Ishikawa (cell line): ENCODE measurements around the gene ZNF839.
A peak's percentile ranks its signal among the peaks of the same experiment; 100 is the strongest.

ENCODE experiments used
- CEBPB ChIP-seq: IDR thresholded peaks from 2 replicates; pipeline ENCODE4 v1.6.1; 2012
- CREB1 ChIP-seq: IDR thresholded peaks from 2 replicates; pipeline ENCODE4 v1.6.1; 2012; ENCODE audit warnings: low read depth
- EGR1 ChIP-seq: IDR thresholded peaks from 2 replicates; pipeline ENCODE4 v1.6.1; 2012
- EP300 ChIP-seq: IDR thresholded peaks from 2 replicates; pipeline ENCODE4 v1.6.1; 2012; ENCODE audit warnings: borderline replicate concordance
- FOXM1 ChIP-seq: IDR thresholded peaks from 2 replicates; pipeline ENCODE4 v1.6.1; 2012; ENCODE audit warnings: low read depth, borderline replicate concordance
- MAX ChIP-seq: IDR thresholded peaks from 2 replicates; pipeline ENCODE4 v1.6.1; 2012
- NFIC ChIP-seq: IDR thresholded peaks from 2 replicates; pipeline ENCODE4 v1.6.1; 2012
- RAD21 ChIP-seq: IDR thresholded peaks from 2 replicates; pipeline ENCODE4 v1.6.1; 2012; ENCODE audit warnings: low read depth
- TAF1 ChIP-seq: IDR thresholded peaks from 2 replicates; pipeline ENCODE4 v1.6.1; 2012; ENCODE audit warnings: low read depth, mild to moderate bottlenecking
- TCF12 ChIP-seq: IDR thresholded peaks from 2 replicates; pipeline ENCODE4 v1.6.1; 2012; ENCODE audit warnings: low read depth
- TEAD4 ChIP-seq: IDR thresholded peaks from 2 replicates; pipeline ENCODE4 v1.6.1; 2012
- USF1 ChIP-seq: IDR thresholded peaks from 2 replicates; pipeline ENCODE4 v1.6.1; 2012
- YY1 ChIP-seq: IDR thresholded peaks from 2 replicates; pipeline ENCODE4 v1.6.1; 2012; ENCODE audit warnings: low read depth
- ZBTB7A ChIP-seq: IDR thresholded peaks from 2 replicates; pipeline ENCODE4 v1.6.1; 2012; ENCODE audit warnings: low read depth
- TF ChIP-seq, protein P1 (sequence below): IDR thresholded peaks from 2 replicates; pipeline ENCODE4 v1.6.1; 2012; ENCODE audit warnings: low read depth, mild to moderate bottlenecking

The ZNF839 gene

DNA sequence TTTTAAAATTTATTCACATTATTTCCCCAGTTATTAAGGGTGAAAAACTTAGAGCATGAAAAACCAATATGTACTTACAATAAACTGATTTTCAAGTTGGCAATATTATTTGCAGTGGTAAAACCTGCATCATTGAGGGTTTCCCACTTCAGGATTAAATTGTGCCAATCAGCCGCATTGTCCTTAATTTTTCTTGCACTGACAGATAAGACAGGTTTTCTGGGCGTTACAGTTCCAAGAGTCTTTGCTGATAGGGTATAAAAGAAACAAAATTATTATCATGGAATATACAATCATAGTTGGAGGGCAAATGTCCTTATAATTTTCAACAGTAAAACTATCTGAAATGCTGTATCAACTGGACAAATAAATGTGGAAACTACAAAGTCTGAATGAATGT, 39.8 kb downstream of the ZNF839 start:
- TF ChIP-seq USF1 = no peak
- TF ChIP-seq, protein P1, sequence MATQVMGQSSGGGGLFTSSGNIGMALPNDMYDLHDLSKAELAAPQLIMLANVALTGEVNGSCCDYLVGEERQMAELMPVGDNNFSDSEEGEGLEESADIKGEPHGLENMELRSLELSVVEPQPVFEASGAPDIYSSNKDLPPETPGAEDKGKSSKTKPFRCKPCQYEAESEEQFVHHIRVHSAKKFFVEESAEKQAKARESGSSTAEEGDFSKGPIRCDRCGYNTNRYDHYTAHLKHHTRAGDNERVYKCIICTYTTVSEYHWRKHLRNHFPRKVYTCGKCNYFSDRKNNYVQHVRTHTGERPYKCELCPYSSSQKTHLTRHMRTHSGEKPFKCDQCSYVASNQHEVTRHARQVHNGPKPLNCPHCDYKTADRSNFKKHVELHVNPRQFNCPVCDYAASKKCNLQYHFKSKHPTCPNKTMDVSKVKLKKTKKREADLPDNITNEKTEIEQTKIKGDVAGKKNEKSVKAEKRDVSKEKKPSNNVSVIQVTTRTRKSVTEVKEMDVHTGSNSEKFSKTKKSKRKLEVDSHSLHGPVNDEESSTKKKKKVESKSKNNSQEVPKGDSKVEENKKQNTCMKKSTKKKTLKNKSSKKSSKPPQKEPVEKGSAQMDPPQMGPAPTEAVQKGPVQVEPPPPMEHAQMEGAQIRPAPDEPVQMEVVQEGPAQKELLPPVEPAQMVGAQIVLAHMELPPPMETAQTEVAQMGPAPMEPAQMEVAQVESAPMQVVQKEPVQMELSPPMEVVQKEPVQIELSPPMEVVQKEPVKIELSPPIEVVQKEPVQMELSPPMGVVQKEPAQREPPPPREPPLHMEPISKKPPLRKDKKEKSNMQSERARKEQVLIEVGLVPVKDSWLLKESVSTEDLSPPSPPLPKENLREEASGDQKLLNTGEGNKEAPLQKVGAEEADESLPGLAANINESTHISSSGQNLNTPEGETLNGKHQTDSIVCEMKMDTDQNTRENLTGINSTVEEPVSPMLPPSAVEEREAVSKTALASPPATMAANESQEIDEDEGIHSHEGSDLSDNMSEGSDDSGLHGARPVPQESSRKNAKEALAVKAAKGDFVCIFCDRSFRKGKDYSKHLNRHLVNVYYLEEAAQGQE = no peak
- no peak for TF ChIP-seq ZBTB7A
- TF ChIP-seq CEBPB = no peak
- no peak for TF ChIP-seq MAX
- no peak for TF ChIP-seq TEAD4
- TF ChIP-seq FOXM1 = no peak
- no peak for TF ChIP-seq RAD21
- TF ChIP-seq EGR1 = no peak
- no peak for TF ChIP-seq EP300
- no peak for TF ChIP-seq CREB1
- TF ChIP-seq YY1 = no peak

- TF ChIP-seq EP300 = no peak
- TF ChIP-seq TAF1 = no peak
- TF ChIP-seq NFIC = no peak
- TF ChIP-seq, protein P1 = no peak
- no peak for TF ChIP-seq CREB1
- no peak for TF ChIP-seq YY1
- no peak for TF ChIP-seq ZBTB7A
- no peak for TF ChIP-seq FOXM1
- no peak for TF ChIP-seq MAX
- no peak for TF ChIP-seq USF1
- no peak for TF ChIP-seq TEAD4
- no peak for TF ChIP-seq CEBPB
- no peak for TF ChIP-seq TCF12
- no peak for TF ChIP-seq RAD21
- no peak for TF ChIP-seq EGR1
Observed at GRCh38 chr14:102360388-102360787, 40.8 kb downstream of the ZNF839 start.

DNA sequence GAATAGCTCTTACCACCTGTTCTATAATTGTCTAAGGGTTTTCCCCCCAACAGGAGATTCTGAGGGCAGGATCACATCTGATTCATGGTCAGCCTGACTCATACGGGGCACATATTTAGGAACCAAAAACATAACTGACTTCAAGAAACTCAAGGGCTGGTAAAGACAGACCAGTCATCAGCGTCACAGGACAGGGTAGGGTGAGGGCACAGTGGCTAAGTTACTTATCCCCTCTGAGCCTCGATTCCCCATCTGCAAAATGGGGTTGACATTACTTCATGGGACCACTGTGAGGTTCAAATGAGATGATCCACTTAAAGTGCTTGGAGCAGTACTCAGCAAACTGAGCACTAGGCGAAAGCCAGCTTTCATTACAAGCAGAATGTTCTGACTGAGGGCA, 42.5 kb downstream of the ZNF839 start:
- TF ChIP-seq USF1 = no peak
- no peak for TF ChIP-seq TEAD4
- no peak for TF ChIP-seq EGR1
- TF ChIP-seq FOXM1 = no peak
- TF ChIP-seq, protein P1 = no peak
- no peak for TF ChIP-seq TAF1
- TF ChIP-seq TCF12 = no peak
- TF ChIP-seq MAX = no peak
- no peak for TF ChIP-seq CREB1
- no peak for TF ChIP-seq CEBPB
- TF ChIP-seq EP300 = no peak
- no peak for TF ChIP-seq NFIC
- no peak for TF ChIP-seq ZBTB7A
- TF ChIP-seq RAD21 = no peak
- no peak for TF ChIP-seq YY1

- TF ChIP-seq, protein P1 = no peak; the same call in 1 of the 2 replicates
- TF ChIP-seq YY1 (peak; percentile 24; the same call in 1 of the 2 replicates), FOXM1 (no peak), NFIC (no peak), ZBTB7A (no peak), TAF1 (peak; percentile 84; the same call in 1 of the 2 replicates), RAD21 (no peak), CEBPB (no peak), CREB1 (peak; percentile 55; the same call in 1 of the 2 replicates), EP300 (0 out of 2 replicates have a peak, but pooled peaks have one; percentile 8), TEAD4 (no peak), EGR1 (no peak), TCF12 (peak; percentile 51; the same call in 1 of the 2 replicates), USF1 (no peak), MAX (peak; percentile 74)
Observed at GRCh38 chr14:102362545-102363181, 43.1 kb downstream of the ZNF839 start, which contains the start of the genes CINP and TECPR2. TSS of gene CINP (minus strand) at chr14:102362890. CDS start at chr14:102362851, 39 bp downstream. TSS of gene TECPR2 (plus strand) at chr14:102362941. CDS start at chr14:102376722, 13,781 bp downstream.
